ENCODE measurements around the gene MTUS2.

MTUS2 gene

DNA sequence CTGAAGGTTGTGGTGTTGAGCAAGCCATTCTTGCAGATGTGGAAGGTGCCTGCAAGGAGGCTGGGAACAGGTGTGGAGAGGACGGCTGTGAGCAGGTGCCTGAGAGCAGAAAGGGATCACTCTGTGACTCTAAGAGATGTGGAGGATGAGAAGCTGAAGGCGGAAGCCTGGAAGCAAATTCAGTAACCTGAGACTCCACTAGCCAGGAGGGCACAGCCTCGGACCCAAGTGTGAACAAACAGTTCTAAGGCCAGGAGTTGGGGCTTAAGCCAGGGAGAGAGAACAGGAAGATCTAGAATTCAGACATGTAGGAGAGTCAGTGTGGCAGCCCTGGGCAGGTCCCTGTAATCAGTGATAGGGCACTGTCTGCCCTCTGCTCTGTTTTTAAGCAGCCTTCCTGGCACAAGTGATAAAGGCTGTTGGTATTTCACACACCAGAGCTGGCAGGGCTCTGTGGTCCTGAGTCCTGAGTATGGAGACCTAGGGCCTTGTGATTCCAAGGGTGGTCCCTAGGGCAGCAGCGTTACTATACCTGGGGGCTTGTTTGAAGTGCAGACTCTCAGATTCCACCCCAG lies 644.1 kb downstream of the MTUS2 start:
- peak; percentile 72 for DNase-seq

DNA sequence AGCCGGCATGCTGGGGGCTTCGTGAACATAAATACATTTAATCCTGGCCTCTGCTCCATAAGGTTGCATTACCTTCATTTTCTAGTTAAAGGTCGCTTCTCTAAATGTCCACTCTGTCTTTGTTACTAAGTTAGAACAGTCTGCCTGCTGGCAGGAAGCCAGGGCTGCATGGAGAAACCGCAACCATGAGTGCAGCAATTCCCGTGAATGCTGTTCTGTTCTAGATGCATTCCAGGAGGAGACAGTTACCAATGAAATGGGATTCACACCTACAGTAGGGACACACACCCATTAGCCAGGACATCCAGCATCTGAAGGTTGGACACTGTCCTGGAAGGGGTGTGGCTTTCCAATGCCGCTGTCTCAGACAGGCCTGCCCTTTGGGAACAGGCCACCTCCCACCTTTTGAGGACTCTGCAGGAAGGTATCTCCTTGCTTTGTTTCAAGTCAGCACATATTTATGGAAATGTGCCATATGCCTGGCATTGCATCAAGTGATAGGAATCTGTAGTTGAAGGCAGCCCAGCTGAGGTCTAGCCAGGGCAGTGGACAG lies 645.7 kb downstream of the MTUS2 start:
- no peak for DNase-seq

DNA sequence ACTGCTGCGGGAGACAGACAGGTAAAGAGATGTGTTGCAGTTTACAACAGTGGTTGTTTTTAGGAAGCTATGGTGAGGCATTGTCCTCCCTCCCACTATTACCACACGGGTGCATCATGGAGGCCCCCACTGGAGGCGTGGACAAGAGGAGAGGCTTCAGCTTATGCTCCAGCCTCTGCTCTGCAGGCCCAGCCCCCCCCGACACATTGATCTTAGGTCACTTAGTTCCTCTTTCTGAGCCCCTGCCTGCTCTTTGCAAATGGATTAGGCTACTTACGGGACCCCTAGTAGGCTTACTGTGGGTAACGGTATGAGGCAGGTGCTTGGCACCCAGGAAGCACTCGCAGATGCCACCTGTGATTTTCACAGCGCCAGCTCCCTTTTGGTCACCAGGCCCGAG lies 651.4 kb downstream of the MTUS2 start:
- peak; percentile 60 for DNase-seq

DNA sequence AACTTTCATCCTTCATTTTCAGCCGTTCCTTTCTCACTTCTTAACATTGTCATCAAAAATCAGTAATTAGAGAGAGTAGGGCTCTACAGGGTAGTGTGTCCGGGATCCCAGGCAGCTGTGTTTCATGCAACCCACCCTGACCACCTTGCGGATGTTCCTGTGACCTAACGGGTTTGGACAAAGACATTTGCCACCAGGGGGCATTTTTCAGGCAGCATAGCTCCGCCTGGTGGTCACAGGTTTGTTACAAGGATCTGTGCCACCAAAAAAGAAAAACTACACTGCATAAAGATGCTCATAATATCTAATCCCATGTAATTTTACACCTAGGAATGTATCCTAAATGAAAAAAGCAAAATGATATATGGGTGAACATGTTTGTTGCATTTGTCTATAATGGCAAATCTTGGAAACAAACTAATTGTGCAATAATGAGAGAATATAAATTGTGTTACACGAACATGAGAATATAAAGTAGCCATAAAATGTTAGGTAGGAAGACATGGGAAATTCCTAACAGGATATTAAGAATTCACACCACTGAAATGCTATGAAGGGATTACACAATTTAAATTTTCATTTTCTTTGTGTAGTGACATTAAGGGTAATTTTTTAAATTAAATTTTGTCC lies 652.3 kb downstream of the MTUS2 start:
- DNase-seq, result peak; percentile 91

GRCh38 chr13:29473166-29473565 lies 653.0 kb downstream of the MTUS2 start:
- DNase-seq, result no peak

DNA sequence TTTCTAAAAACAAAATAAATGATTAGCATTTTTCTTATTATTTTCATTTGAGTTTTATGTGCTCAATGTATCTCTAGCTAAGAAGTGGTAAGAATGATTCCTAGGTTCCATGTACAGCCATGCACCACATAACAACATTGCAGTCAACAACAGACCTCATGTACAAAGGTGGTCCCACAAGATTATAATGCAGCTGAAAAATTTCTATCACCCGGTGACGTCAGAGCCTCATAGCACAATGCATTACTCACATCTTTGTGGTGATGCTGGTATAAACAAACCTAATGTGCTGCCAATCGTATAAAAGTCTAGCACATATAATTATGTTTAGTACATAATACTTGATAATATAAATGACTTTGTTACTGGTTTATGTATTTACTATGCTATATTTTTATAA lies 654.9 kb downstream of the MTUS2 start:
- no peak for DNase-seq

DNA sequence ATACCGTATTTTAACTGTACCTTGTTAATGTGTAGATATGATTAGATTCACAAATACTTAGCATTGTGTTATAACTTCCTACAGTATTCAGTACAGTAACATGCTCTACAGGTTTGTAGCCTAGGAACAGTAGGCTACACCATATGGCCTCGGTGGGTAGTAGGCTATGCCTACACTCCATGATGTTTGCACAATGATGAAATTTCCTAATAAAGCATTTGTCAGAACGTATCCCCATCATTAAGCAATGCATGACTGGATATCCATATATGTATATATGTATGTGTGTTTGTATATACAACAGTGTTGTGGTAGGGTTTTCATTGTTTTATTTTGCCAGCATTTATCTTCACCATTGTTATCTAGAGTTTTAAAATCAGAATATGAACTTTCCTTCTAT lies 655.9 kb downstream of the MTUS2 start:
- DNase-seq, result no peak

- no peak for DNase-seq
These were observed 659.8 kb downstream of the MTUS2 start for GRCh38 chr13:29479716-29480492.

DNA sequence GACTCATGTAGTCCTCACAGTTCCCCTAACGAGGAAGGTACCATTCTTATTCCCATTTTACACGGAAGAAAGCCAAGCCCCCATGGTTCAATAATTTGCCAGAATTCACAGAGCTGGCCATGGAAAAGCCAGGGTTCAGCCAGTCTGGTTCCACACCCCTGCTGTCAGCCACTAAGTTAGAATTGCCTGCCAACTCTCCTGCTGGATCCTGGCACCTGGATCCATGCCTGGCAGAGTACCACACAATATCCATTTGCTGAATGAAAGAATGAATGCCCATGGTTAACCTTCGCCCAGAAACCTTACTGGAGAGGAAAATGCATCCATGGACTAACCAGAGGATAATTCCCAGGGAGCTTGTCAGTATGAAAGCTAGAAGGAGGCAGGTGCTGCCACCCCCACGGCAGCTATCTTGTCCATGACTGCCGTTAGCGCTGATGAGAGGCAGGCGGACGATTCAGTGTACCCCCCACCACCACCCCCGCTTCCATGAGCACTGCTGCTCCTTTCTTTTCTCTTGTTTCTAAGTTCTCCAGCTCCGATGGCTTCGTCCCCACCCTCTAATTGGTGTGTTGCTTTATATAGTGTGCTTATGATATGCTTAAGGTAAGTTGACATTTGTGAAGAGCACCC lies 660.9 kb downstream of the MTUS2 start:
- no peak for DNase-seq

GRCh38 chr13:29481603-29482002 lies 661.5 kb downstream of the MTUS2 start:
- no peak for DNase-seq

- DNase-seq, result no peak
These were observed 662.4 kb downstream of the MTUS2 start for GRCh38 chr13:29482504-29482903.

GRCh38 chr13:29483211-29483610 lies 663.1 kb downstream of the MTUS2 start:
- DNase-seq, result no peak

- DNase-seq, result no peak
These were observed 663.5 kb downstream of the MTUS2 start for GRCh38 chr13:29483623-29484022.

GRCh38 chr13:29484236-29484635 lies 664.1 kb downstream of the MTUS2 start:
- no peak for DNase-seq

DNA sequence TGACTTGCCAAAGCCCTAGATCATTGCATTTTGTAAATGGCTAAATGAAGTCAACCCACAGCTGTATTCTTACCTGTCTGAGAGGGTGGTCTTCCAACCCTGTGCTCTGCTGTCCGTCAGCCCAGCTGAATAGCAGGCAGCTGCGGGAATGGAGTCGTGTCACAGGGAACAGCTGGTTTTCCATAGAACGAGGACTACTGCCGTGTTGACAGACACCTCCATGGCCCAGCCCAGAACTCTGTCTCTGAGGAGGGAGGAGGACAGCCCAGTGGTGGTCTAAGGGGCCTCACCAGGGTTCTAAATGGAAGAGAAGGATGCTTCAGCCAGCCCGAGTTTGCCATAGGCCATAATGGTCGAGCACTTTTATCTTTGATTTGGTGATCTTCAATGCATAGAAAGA lies 664.7 kb downstream of the MTUS2 start:
- DNase-seq, result no peak

- DNase-seq, result no peak
These were observed 666.4 kb downstream of the MTUS2 start for GRCh38 chr13:29486551-29486950.

DNA sequence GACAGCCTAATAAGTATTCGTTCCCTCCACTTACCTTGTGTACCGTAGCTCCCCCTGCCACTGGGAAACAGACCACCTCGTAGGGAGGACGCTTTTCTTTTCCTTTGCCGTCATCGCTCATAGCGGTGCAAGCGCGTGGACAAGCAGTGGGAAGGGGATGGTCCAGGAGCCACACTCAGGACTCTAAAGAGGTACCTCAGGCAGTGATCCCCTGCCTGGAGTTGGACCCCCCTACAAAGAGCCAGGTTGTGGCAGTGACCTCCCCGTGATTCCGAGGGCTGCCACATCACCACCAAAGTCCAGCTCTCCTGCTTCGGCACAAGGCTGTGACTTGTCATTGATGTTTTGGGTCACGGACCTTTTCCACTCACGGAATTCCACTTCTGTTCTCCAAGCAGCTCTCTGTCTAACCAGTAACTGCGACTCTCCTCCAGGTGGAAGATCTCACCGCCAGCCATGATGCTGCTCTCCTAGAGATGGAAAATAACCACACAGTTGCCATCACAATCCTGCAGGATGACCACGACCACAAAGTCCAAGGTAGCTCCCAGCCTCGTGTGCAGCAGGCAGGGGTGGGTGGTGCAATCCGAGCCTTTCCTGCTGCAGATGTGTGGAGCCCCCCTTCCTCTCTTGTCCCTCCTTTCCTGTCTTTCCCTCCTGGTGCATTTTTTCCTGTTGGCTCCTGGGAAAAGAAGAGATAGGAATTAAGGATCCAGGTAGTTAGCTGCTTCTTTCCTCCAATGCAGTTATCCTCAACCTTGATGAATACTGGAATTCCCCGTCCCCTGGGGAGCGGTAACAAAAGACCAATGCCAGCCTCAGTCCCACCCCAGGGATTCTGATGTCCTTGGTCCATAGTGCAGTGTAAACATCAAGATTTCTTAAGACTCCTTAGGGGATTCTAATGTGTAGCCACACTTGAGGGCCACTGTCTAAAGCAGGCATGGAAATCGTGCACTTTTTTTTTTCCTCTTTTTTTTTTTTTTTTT lies 667.6 kb downstream of the MTUS2 start:
- DNase-seq, result no peak

- DNase-seq, result no peak
These were observed 669.8 kb downstream of the MTUS2 start for GRCh38 chr13:29489650-29490560.

DNA sequence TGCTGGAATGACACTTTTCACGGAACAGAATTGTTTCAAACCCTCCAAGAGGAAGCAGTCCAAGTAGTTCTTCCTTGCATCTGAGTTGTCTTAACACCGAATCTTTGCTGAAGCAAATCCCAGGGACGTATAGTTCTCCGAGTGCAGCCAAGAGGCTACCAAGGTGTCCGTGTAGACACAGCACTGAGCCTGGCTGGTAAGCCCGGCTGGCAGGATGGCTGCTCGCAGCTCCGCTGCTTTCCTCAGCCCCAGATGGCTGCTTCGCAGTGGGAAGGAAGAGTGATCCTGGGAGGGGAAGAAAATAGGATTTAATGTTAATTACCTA lies 670.4 kb downstream of the MTUS2 start:
- DNase-seq, result no peak

DNA sequence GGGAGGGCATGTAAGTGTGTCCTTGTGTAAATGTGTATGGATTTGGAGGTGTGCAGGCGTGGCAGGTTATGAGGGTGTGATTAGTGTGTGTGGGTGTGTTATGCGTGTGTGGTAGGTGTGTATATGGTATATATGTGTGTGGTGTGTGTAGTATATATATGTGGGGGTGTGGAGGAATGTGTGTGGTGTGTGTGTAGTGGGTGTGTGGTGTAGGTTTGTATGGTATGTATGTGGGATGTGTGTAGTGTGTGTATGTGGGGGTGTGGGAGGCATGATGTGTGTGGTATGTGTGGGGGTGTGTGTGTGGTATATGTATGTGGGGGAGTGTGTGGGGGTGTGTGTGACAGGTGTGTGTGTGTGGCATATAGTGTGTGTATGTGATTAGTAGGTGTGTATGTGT lies 671.1 kb downstream of the MTUS2 start:
- DNase-seq, result no peak

DNA sequence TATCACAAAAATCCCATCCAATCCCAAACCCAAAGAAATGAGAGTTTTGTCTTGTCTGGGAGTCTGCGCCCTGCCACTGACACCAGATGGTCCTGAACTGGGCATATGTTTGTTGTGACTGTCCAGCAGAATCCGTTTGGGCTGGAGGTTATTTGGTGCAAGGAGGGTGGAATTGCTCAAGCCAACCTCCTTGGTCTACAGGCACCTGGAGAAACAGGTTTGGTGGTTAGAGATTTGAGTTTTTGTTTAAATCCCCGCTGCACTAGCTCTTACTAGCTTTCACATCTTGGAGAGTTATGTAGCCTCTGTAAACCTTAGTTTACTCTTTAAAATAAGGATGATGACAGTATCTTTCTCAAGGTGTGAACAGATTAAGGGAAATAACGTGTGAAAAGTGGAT lies 673.7 kb downstream of the MTUS2 start:
- DNase-seq, result no peak
